NAMALWA (cell line): Measurements from ENCODE around the gene OR2AT4.
A peak's percentile ranks its signal among the peaks of the same experiment; 100 is the strongest.
"Not testable (repeated sequence)": the region's sequence is repeated elsewhere in the genome, so short reads cannot be mapped to it uniquely, and the experiment has no call there.

ENCODE experiments used
- DNase-seq: peaks from one replicate; pipeline ENCODE4 v3.0.0-alpha.2; 2015; ENCODE audit warnings: low spot score

OR2AT4 gene

GRCh38 chr11:75103380-75104026 lies 6.8 kb upstream of the OR2AT4 start:
- no peak for DNase-seq

DNA sequence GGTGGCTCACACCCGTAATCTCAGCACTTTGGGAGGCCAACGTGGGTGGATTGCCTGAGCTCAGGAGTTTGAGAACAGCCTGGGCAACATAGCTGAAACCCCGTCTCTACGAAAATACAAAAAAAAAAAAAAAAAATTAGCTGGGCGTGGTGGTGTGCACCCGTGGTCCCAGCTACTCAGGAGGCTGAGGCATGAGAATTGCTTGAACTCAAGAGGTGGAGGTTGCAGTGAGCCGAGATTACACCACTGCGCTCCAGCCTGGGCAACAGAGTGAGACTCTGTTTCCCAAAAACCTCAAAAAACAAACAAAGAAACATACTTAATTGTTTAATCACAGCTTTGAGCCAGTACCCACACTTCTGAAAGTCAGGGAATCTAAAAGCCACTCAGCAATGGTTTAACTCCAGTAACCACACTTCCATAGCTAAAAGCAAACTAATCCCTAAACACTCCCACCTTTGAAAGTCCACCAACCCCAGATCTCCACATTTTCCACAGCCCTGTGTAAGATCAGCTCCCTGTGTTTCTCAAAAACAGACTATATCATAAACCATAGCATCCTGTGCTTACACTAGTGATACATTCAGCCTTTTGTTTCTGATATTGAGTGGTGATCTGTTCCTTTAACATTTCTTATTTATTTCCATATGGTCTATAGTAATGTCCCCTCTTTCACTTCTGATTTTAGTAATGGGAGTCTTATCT lies 4.9 kb upstream of the OR2AT4 start:
- no peak for DNase-seq

DNA sequence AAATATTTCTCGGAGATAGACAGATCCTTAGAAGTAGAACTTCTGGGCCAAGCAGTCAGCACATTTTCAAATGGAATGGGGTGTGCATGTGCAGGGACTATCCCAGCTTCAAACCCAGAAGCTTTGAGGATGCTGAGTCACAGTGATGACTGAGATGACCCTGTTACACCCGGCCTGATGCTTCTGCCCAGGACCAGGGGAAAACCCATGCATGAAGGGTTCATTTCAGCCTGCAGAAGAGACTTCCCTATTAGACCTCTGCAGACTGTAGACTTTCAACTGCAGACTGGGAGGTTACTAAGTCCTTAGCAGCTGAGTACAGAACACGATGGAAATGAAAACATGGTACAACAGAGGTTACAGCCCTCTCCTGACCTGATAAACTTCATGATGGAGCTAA lies 3.6 kb upstream of the OR2AT4 start:
- no peak for DNase-seq

GRCh38 chr11:75099635-75100034 lies 3.0 kb upstream of the OR2AT4 start:
- no peak for DNase-seq

GRCh38 chr11:75098835-75099439 lies 2.3 kb upstream of the OR2AT4 start:
- DNase-seq = not testable (repeated sequence)

DNA sequence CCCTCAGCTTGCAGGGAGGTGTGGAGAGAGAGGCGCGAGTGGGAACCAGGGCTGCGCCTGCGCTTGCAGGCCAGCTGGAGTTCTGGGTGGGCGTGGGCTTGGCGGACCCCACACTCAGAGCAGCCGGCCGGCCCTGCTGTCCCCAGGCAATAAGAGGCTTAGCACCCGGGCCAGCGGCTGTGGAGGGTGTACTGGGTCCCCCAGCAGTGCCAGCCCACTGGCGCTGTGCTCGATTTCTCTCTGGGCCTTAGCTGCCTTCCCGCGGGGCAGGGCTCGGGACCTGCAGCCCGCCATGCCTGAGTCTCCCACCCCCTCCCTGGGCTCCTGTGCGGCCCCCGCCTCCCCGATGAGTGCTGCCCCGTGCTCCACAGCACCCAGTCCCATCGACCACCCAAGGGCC lies 1.5 kb upstream of the OR2AT4 start:
- DNase-seq = not testable (repeated sequence)

- DNase-seq = no peak
Measured at GRCh38 chr11:75097173-75097557, 489 bp upstream of the OR2AT4 start.

DNA sequence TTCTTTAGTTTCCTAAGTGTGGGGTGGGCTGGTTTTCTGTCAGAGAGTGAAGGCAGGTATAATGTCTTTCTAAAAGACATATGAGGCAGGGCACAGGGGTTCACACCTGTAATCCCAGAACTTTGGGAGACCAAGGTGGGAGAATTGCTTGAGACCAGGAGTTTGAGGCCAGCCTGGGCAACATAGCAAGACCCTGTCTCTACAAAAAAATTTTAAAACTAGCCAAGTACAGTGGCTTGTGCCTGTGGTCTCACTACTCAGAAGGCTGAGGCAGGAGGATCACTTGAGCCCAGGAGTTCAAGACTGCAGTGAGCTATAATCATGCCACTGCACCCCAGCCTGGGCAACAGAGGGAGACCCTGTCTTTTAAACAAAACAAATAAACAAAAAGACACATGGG lies 2.3 kb downstream of the OR2AT4 start:
- DNase-seq = not testable (repeated sequence)

GRCh38 chr11:75090671-75091177 lies 6.0 kb downstream of the OR2AT4 start:
- DNase-seq = no peak

DNA sequence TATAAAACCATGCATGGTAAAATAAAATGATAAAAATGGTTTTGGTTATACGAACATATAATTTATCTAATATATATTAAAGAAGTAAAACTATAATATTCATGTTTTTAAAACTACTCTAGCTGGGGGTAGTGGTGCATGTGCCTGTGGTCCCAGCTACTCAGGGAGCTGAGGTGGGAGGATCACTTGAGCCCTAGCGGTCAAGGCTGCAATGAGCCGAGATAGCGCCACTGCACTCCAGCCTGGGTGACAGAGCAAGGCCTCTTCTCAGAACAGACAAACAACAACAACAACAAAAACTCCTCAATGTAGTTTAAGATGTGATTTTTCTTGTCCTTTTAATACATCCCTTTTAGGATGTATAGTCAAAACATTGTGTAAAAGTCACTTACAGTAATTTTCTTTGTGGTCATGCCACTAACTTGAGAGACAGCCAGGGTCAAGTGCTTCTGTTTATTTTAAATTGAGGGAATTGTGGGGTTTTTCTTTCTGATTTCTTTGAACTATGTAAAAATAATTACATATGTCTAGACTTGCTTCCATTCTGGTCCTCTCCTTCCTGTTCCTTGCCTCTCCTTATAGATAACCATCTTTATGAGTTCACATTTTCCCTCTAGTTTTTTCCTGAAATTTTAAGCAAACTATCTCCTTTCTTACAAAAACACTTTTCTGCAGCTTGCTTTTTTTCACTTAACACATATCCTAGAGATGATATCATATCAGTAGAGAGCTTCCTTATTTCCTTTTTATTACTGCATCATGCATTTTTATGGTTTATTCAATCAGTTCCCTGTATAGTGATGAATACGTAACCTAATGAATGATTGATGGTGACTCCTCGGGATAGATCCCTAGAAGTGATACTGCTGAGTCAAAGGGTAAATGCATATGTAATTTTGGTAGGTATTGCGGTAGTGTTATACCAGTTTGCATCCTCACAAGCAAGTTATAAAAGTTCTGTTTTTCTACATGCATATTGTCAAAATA lies 9.1 kb downstream of the OR2AT4 start:
- DNase-seq = no peak

DNA sequence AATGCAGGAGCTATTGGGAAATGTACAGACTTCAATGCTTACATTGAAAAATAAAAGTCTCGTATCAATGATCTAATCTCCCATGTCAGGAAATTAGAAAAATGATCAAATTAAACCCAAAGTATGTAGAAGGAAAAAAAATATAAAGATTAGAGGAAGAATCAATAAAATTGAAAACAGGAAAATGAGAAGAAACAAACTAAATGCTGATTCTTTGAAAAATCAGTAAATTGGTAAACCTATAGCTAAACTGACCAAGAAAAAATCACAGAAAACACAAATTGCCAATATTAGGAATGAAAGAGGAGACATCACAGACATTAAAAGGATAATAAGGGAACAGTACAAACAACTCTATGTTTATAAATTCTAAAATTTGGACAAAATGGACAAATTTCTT lies 11.8 kb downstream of the OR2AT4 start:
- no peak for DNase-seq

DNA sequence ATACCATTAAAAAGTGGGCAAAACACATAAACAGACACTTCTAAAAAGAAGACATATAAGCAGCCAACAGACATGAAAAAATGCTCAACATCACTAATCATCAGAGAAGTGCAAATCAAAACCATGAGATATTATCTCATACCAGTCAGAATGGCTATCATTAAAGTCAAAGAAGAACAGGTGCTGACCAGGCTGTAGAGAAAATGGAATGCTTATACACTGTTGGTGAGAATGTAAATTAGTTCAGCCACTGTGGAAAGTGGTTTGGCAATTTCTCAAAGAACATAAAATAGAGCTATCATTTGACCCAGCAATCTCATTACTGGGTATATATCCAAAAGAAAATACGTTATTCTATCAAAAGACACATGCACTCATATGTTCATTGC lies 13.5 kb downstream of the OR2AT4 start:
- DNase-seq = no peak

GRCh38 chr11:75082601-75083216 lies 14.0 kb downstream of the OR2AT4 start:
- no peak for DNase-seq

DNA sequence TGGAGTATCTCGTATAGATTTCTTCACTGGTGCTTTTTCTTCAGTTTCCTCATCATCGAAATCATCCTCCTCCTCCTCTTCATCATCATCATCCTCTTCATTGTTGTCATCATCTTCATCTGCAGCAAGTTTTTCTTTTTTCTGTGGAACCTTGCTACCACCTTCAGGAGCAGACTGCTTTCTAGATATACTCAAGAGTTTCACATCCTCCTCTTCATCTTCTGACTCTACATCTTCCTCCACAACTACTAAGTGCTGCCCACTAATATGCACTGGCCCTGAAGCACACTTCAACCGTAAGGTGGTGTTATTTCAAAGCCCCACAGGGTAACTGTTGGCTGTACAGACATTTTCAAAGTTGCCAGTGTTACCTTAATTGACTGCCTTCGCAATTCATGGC lies 17.1 kb downstream of the OR2AT4 start:
- no peak for DNase-seq

DNA sequence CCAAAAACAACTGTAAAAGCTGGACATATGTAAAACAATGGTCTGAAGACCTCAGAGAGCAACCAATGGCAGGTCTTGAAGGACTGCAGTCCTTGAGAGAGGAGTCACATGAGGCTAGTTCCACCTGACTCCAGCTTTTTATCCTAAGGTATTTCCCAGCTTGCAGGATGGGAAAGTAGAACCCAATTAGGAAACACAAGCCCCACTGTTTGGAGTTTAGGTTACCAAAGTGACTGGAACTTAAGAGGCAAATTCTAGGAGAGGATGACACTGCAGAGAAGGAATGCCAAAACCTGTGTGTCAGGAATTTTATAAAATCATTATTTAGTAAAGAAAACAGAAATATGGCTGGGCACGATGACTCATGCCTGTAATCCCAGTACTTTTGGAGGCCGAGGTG lies 18.4 kb downstream of the OR2AT4 start:
- no peak for DNase-seq

- DNase-seq = no peak
Measured at GRCh38 chr11:75077316-75077715, 19.4 kb downstream of the OR2AT4 start.

GRCh38 chr11:75076671-75077070 lies 20.0 kb downstream of the OR2AT4 start:
- DNase-seq = no peak

GRCh38 chr11:75073459-75074190 lies 23.1 kb downstream of the OR2AT4 start:
- peak; percentile 5 for DNase-seq

- no peak for DNase-seq
Measured at GRCh38 chr11:75072582-75072981, 24.1 kb downstream of the OR2AT4 start.

DNA sequence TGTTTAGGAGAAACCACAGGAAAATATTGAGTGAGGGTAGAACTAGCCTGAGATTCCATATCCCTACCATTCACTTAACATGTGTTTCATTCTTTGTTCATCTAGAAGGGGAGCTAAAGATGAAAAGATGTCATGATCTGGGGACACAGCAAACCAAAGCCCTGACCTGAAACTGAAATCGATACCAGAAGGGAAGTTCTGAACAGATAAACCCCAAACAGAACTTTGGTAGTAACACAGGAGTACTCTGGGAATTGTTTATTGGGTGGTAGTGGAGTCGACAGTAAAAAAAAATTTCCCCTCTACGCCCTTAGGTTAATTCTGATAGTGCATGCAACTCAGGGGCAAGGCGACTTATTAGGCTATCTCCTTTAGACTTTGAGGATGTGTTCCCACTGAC lies 27.2 kb downstream of the OR2AT4 start:
- no peak for DNase-seq

DNA sequence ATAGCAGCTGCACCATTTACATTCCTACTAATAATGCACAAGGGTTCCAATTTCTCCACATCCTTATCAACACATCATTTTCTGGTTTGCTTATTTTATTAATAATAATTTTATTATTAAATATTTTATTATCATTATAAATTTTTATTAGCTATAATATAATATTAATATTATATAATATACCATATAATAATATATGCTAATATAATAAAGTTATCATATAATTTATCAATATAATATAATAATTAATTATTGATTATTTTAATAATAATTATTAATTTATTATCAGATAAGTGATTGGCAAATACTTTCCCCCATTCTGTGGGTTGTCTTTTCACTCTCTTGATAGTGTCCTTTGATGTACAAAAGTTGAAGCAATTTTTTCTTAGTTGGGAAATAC lies 27.7 kb downstream of the OR2AT4 start:
- DNase-seq = no peak
